RCC 7860 (cell line): ENCODE results near the gene TTC39C.

ENCODE experiments used
- DNase-seq: peaks from one replicate; pipeline ENCODE4 v3.0.0-alpha.2; 2015; ENCODE audit warnings: low spot score
- FAIRE-seq: peaks from 2 replicates; lab custom pipeline; 2012; peaks lifted over from hg19 to GRCh38; lab: Jason Lieb, UNC

TTC39C gene

GRCh38 chr18:23990474-23991410 is 23.8 kb upstream of the TTC39C start:
- FAIRE-seq: no peak
- no peak for DNase-seq

- DNase-seq: no peak
- no peak for FAIRE-seq
Observed at GRCh38 chr18:23992089-23992940, 22.2 kb upstream of the TTC39C start.

GRCh38 chr18:23992941-23993280 is 21.6 kb upstream of the TTC39C start:
- FAIRE-seq: no peak
- DNase-seq: no peak

- FAIRE-seq: peak; percentile 83
- DNase-seq: peak; percentile 39
Observed at GRCh38 chr18:23994361-23994902, 20.1 kb upstream of the TTC39C start.

- DNase-seq (no peak), FAIRE-seq (no peak)
Observed at GRCh38 chr18:23995180-23995579, 19.4 kb upstream of the TTC39C start.

- no peak for DNase-seq
- FAIRE-seq: no peak
Observed at GRCh38 chr18:23998018-23998417, 16.5 kb upstream of the TTC39C start.

- FAIRE-seq (no peak), DNase-seq (no peak)
Observed at GRCh38 chr18:23998820-23999219, 15.7 kb upstream of the TTC39C start.

- DNase-seq (no peak), FAIRE-seq (no peak)
Observed at GRCh38 chr18:24000613-24001490, 13.7 kb upstream of the TTC39C start.

GRCh38 chr18:24002479-24002878 is 12.1 kb upstream of the TTC39C start:
- DNase-seq (no peak), FAIRE-seq (no peak)

GRCh38 chr18:24003288-24003687 is 11.3 kb upstream of the TTC39C start:
- FAIRE-seq: no peak
- no peak for DNase-seq

- FAIRE-seq (no peak), DNase-seq (no peak)
Observed at GRCh38 chr18:24003903-24004640, 10.5 kb upstream of the TTC39C start.

- FAIRE-seq: no peak
- DNase-seq: no peak
Observed at GRCh38 chr18:24006712-24007313, 7.7 kb upstream of the TTC39C start.

GRCh38 chr18:24009246-24009645 is 5.3 kb upstream of the TTC39C start:
- DNase-seq (no peak), FAIRE-seq (no peak)

GRCh38 chr18:24009651-24010333 is 4.8 kb upstream of the TTC39C start:
- DNase-seq: no peak
- no peak for FAIRE-seq

GRCh38 chr18:24010673-24011072 is 3.9 kb upstream of the TTC39C start:
- no peak for DNase-seq
- no peak for FAIRE-seq

GRCh38 chr18:24011123-24011917 is 3.2 kb upstream of the TTC39C start:
- DNase-seq (no peak), FAIRE-seq (no peak)

- no peak for DNase-seq
- no peak for FAIRE-seq
Observed at GRCh38 chr18:24013051-24013450, 1.5 kb upstream of the TTC39C start.

GRCh38 chr18:24014986-24015638 is 558 bp downstream of the TTC39C start:
- DNase-seq (peak; percentile 9), FAIRE-seq (no peak)
